PC-3 (cell line): ENCODE results near the gene SPG7.

Source experiments
- EZH2phosphoT487 ChIP-seq: fragments of 300-600 bp; sonication (generic); IDR thresholded peaks from 2 replicates; pipeline ENCODE4 v1.6.1; 2018; ENCODE audit warnings: mild to moderate bottlenecking, antibody characterized with exemption, low read length, borderline replicate concordance
- TF ChIP-seq, protein P1 (sequence below): fragments of 300-600 bp; sonication (generic); conservative IDR thresholded peaks from 2 replicates; pipeline ENCODE4 v1.5.1; 2017; ENCODE audit warnings: antibody characterized with exemption, low read depth, mild to moderate bottlenecking, low read length

DNA sequence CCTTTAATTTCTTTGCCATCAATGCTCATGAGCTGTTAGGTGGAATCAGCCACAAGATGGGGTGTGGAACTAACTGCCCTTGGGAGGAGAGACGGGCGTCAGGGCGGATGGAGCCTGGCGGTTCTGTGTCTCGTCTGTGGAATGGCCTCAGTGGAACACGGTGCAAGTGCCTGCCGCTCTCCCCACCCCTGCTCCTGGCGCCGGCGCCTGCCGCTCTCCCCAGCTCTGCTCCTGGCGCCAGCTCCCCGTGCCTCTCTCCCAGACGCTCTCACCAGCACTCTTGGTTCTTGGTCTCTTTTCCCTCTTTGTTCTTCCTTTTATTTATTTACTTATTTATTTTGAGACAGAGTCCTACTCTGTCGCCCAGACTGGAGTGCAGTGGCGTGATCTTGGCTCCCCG is 39.1 kb downstream of the SPG7 start:
- TF ChIP-seq, protein P1, sequence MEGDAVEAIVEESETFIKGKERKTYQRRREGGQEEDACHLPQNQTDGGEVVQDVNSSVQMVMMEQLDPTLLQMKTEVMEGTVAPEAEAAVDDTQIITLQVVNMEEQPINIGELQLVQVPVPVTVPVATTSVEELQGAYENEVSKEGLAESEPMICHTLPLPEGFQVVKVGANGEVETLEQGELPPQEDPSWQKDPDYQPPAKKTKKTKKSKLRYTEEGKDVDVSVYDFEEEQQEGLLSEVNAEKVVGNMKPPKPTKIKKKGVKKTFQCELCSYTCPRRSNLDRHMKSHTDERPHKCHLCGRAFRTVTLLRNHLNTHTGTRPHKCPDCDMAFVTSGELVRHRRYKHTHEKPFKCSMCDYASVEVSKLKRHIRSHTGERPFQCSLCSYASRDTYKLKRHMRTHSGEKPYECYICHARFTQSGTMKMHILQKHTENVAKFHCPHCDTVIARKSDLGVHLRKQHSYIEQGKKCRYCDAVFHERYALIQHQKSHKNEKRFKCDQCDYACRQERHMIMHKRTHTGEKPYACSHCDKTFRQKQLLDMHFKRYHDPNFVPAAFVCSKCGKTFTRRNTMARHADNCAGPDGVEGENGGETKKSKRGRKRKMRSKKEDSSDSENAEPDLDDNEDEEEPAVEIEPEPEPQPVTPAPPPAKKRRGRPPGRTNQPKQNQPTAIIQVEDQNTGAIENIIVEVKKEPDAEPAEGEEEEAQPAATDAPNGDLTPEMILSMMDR, result no peak
- no peak for TF ChIP-seq EZH2phosphoT487
